Nephron progenitor cell (in vitro differentiated cells): Measurements from ENCODE around the gene BTG1.
A peak's percentile ranks its signal among the peaks of the same experiment; 100 is the strongest.

Experiments
- DNase-seq: peaks from one replicate; pipeline ENCODE4 v3.0.0; 2021
- H3K27ac Mint-ChIP-seq: 2 replicates; pipeline ENCODE4 v1.8.0; 2021; ENCODE audit warnings: mild to moderate bottlenecking, moderate library complexity, mixed read lengths
- H3K27me3 Mint-ChIP-seq: 2 replicates; pipeline ENCODE4 v1.8.0; 2021; ENCODE audit warnings: mild to moderate bottlenecking, low read depth, mixed read lengths; ENCODE audit not compliant: poor library complexity
- H3K36me3 Mint-ChIP-seq: 2 replicates; pipeline ENCODE4 v1.8.0; 2021; ENCODE audit warnings: low read depth, mixed read lengths
- H3K4me1 Mint-ChIP-seq: 2 replicates; pipeline ENCODE4 v1.8.0; 2021; ENCODE audit warnings: mixed read lengths
- H3K4me3 Mint-ChIP-seq: 2 replicates; pipeline ENCODE4 v1.8.0; 2021; ENCODE audit warnings: mild to moderate bottlenecking, moderate library complexity, mixed read lengths
- H3K9me3 Mint-ChIP-seq: 2 replicates; pipeline ENCODE4 v1.8.0; 2021; ENCODE audit warnings: mild to moderate bottlenecking, moderate library complexity, mixed read lengths
- TF ChIP-seq, protein P1 (sequence below): fragments of 200-600 bp; sonication (generic); IDR thresholded peaks from 2 replicates; pipeline ENCODE4 v1.5.0; 2021; ENCODE audit warnings: antibody characterized with exemption

Gene BTG1

GRCh38 chr12:92158796-92159439 is 13.3 kb upstream of the BTG1 start:
- no peak for DNase-seq
- TF ChIP-seq, protein P1, sequence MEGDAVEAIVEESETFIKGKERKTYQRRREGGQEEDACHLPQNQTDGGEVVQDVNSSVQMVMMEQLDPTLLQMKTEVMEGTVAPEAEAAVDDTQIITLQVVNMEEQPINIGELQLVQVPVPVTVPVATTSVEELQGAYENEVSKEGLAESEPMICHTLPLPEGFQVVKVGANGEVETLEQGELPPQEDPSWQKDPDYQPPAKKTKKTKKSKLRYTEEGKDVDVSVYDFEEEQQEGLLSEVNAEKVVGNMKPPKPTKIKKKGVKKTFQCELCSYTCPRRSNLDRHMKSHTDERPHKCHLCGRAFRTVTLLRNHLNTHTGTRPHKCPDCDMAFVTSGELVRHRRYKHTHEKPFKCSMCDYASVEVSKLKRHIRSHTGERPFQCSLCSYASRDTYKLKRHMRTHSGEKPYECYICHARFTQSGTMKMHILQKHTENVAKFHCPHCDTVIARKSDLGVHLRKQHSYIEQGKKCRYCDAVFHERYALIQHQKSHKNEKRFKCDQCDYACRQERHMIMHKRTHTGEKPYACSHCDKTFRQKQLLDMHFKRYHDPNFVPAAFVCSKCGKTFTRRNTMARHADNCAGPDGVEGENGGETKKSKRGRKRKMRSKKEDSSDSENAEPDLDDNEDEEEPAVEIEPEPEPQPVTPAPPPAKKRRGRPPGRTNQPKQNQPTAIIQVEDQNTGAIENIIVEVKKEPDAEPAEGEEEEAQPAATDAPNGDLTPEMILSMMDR = no peak
- no peaks in the 10 kb centered on the region for H3K27me3 Mint-ChIP-seq
- H3K4me1 Mint-ChIP-seq = peaks cover 4% of the 10 kb centered on the region
- no peak overlapping the region for H3K4me3 Mint-ChIP-seq
- no peaks in the 10 kb centered on the region for H3K9me3 Mint-ChIP-seq
- H3K27ac Mint-ChIP-seq = peak overlapping the region; percentile 57
- H3K36me3 Mint-ChIP-seq = no peaks in the 10 kb centered on the region

DNA sequence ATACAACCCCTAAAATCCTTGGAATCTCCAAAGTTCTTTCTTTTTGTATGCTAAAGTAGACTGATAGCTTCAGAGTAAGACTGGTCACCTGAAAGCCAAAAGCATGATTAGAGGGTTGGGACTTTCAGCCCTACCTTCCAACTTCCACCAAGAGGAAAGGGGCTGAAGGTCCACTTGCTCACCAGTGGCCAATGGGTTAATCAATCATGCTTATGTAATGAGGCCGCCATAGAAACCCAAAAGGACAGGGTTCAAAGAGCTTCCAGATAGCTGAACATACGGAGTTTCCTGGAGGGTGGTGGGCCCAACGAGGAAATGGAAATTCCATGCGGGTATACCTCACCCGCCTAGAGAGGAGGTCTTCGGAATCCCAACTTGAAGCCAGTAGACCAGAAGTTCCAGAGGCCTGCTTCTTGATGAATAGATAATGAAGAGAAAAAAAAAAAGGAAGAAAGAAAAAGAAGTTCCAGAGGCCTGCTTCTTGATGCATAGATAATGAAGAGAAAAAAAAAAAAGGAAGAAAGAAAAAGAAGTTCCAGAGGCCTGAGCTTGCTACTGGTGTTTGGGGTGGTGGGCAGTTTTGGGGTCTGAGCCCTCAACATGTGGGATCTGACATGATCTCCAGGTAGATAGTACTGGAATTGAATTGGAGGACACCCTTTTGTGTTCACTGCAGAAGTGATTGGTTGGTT is 11.2 kb upstream of the BTG1 start:
- no peaks in the 10 kb centered on the region for H3K27me3 Mint-ChIP-seq

GRCh38 chr12:92156139-92156538 is 10.5 kb upstream of the BTG1 start:
- no peak for DNase-seq
- no peaks in the 10 kb centered on the region for H3K27me3 Mint-ChIP-seq

More for the DNA sequence above, 11.2 kb upstream of the BTG1 start:
- H3K36me3 Mint-ChIP-seq = no peaks in the 10 kb centered on the region
- no peak for DNase-seq
- no peaks in the 10 kb centered on the region for H3K9me3 Mint-ChIP-seq
- no peak overlapping the region for H3K4me3 Mint-ChIP-seq
- peaks cover 4% of the 10 kb centered on the region for H3K4me1 Mint-ChIP-seq
- TF ChIP-seq, protein P1 = no peak
- no peak overlapping the region for H3K27ac Mint-ChIP-seq

DNA sequence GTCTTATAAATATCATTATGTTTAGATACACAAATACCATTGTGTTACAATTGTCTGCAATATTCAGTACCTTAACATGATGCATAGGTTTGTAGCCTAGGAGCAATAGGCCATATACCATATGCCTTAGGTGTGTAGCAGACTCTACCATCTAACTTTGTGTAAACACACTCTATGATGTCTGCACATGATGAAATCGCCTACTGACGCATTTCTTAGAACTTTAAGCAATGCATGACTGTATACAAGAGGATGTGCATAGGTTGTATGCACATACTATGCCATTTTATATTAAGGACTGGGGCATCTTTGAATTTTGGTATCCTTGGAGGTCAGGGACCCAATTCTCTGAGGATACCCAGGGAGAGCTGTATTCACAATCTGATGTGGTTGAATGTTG is 10.1 kb upstream of the BTG1 start:
- H3K4me1 Mint-ChIP-seq = peaks cover 2% of the 10 kb centered on the region
- no peaks in the 10 kb centered on the region for H3K27me3 Mint-ChIP-seq
- TF ChIP-seq, protein P1 = no peak
- no peak for DNase-seq
- no peaks in the 10 kb centered on the region for H3K9me3 Mint-ChIP-seq
- no peak overlapping the region for H3K27ac Mint-ChIP-seq
- H3K4me3 Mint-ChIP-seq = no peak overlapping the region
- H3K36me3 Mint-ChIP-seq = no peaks in the 10 kb centered on the region

More at GRCh38 chr12:92156139-92156538, 10.5 kb upstream of the BTG1 start:
- H3K4me1 Mint-ChIP-seq = peaks cover 4% of the 10 kb centered on the region
- H3K27ac Mint-ChIP-seq = no peak overlapping the region
- H3K36me3 Mint-ChIP-seq = no peaks in the 10 kb centered on the region
- TF ChIP-seq, protein P1 = no peak
- H3K9me3 Mint-ChIP-seq = no peaks in the 10 kb centered on the region
- no peak overlapping the region for H3K4me3 Mint-ChIP-seq

DNA sequence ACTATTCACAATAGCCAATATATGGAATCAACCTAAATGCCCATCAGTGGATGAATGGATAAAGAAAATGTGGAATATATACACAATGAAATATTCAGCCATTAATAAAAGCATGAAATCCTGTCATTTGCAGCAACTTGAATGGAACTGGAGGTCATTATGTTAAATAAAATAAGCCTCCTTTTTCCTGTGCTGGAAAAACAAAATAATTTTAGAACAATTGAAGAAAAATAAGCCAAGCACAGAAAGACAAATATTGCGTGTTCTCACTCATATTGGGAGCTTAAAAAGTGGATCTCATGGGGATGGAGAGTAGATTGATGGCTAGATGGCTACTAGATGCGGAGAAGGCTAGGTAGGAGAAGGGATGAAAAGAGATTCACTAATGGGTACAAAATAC is 6.3 kb upstream of the BTG1 start:
- DNase-seq = no peak
- no peaks in the 10 kb centered on the region for H3K9me3 Mint-ChIP-seq
- no peak overlapping the region for H3K4me3 Mint-ChIP-seq
- H3K27ac Mint-ChIP-seq = no peak overlapping the region
- H3K4me1 Mint-ChIP-seq = peaks cover 10% of the 10 kb centered on the region
- H3K36me3 Mint-ChIP-seq = peaks cover 9% of the 10 kb centered on the region
- TF ChIP-seq, protein P1 = no peak
- no peaks in the 10 kb centered on the region for H3K27me3 Mint-ChIP-seq

DNA sequence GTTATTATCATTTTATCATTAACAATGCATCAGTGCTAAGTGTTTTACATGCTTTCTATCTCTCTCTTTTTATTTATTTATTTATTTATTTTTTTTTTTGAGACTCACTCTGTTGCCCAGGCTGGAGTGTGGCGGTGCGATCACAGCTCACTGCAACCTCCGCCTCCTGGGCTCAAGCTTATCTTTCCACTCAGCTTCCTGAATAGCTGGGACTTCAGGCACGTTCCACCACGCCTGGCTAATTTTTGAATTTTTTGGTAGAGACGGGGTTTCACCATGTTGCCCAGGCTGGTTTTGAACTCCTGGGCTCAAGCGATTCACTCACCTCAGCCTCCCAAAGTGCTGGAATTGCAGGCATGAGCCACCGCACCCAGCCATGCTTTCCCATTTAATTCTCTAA is 3.9 kb upstream of the BTG1 start:
- no peaks in the 10 kb centered on the region for H3K9me3 Mint-ChIP-seq

More for the DNA sequence above, 3.9 kb upstream of the BTG1 start:
- no peak for DNase-seq
- peaks cover 19% of the 10 kb centered on the region for H3K4me1 Mint-ChIP-seq
- peaks cover 6% of the 10 kb centered on the region for H3K27me3 Mint-ChIP-seq
- no peak overlapping the region for H3K27ac Mint-ChIP-seq
- H3K36me3 Mint-ChIP-seq = peaks cover 9% of the 10 kb centered on the region
- TF ChIP-seq, protein P1 = no peak
- no peak overlapping the region for H3K4me3 Mint-ChIP-seq
